NOMO-1 treated with DMSO at 0.1 percent for 48 hours (cell line): ENCODE data around the gene RND2.
"Not testable (repeated sequence)": the region's sequence is repeated elsewhere in the genome, so short reads cannot be mapped to it uniquely, and the experiment has no call there.

Experiments used
- DNase-seq: peaks from one replicate; lab custom pipeline; 2025; ENCODE audit not compliant: unreplicated experiment; lab: John Stamatoyannopoulos, UW

RND2 gene

DNA sequence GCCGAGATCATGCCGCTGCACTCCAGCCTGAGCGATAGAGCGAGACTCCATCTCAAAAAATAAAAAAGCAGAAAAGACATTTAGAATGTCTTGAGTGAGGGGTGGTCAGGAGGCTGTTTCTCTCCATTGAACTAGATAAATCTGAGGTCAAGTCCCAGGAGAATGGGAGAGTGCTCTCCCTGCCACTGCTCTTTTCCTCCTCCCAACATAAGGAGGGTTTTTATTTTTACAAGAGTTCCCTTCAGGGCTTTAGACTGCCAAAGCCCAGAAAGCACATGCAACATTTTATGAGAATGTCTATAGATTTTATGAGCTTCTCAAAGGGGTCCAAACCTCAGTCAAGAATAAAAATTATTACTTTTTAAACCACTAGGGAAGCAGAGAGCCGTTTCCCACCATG, 1.6 kb downstream of the RND2 start:
- DNase-seq: no peak

DNA sequence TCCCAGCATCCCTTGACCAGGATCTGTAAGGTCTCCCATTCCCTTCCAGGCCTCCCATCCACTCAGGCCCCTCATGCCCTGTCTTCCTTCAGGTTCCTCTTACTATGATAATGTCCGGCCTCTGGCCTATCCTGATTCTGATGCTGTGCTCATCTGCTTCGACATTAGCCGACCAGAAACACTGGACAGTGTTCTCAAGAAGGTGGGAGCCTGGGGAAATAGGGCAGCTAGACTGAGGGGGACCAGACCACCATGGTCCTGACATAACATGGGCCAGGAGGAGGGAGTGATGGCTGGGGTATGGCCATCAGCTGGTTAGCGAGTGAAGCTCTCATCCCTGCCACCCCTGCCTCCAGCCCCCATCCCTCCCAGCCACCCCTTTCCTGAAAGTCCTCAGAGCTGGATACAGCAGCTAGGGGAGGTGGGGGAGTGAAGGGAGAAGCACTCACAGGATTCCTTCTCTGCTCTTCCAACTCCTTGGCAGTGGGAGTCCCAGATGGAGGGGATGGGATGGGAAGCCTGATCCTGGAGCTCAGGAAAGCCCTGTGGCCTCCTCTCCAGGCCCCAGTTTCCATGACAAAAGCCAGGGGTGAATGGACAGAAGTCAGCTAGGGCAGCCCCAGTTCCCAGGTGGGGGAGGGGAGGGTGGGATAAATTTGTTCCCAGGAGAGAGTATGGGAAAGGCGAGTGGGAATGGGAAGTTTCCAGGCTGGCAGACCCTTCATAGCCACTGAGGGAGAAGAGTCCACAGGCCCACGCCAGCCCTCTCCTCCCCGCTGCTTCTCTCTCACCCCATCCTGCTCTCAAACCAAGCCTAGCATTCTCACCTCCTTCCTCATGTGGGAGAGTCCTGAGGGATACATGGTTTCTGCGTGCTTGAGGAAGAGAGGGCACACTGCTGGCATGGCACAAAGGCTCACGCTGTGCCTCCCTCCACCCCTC, 2.3 kb downstream of the RND2 start:
- no peak for DNase-seq

DNA sequence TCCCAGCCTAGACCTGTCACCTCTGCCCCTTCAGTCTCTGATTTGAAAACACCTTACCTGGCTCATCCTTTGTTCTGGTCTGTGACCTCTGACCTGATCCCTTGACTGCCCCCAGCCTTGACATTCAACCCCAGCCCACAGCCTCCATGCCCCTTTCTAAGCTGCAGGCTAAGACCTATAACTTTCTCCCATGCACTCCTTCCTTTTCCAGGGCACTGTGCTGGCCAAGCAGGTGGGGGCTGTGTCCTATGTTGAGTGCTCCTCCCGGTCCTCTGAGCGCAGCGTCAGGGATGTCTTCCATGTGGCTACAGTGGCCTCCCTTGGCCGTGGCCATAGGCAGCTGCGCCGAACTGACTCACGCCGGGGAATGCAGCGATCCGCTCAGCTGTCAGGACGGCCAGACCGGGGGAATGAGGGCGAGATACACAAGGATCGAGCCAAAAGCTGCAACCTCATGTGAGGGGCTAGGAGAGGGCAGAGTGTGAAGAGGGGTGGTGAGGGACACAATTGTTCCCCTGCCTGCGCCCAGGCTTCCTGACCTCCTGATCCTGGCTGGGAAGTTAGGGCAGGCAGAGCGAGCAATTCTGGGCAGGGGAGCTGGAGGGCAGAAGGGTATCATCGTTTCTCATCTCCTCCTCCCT, 3.3 kb downstream of the RND2 start:
- DNase-seq: no peak

DNA sequence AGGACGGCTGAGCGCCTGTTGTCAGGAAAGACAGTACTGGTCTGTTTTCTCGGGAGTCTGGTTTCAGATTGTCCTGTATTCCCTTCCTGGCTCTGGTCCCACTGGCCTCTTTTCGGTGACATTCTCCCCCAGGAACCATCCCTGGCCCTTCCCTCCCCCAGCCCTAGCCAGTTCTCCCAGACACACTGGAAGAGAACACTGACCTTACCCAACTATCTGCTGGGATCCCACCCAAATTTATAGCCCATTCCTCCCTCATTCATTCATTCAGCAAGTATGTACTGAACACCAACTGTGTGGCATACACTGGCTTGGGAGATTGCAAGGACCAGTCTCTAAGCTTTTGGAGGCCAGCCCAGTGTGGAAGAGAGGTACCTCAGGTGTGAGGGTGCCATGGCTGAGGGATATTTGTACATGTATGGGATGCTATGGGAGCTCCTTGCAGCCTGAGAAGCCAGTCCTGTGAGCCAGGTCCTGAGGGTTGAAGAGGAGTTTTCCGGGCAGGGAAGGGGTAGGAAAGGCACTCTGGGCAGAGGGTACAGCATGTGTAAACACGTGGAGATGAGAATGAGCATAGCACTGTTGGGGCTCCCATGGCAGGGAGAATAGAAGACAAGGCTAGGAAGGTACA, 5.2 kb downstream of the RND2 start:
- DNase-seq: no peak

DNA sequence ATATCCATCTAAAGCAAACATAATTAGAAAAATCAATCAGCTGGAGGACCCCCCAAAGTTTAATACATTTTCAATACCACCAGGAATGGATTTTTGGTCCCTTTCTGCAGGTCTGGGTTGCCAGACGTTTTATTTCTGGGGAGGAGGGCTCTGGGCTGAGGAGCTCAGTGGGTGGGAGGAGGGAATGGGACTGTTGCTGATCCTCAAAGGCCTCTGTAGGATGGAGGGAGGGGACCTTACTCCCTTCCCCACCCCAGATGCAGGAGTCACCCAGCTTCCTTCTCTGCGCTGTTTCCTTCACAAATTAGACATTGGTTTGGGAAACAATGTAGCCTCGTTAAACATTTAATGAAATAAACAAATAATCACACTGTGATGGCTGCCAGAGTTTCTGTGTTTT, 6.6 kb downstream of the RND2 start:
- no peak for DNase-seq

DNA sequence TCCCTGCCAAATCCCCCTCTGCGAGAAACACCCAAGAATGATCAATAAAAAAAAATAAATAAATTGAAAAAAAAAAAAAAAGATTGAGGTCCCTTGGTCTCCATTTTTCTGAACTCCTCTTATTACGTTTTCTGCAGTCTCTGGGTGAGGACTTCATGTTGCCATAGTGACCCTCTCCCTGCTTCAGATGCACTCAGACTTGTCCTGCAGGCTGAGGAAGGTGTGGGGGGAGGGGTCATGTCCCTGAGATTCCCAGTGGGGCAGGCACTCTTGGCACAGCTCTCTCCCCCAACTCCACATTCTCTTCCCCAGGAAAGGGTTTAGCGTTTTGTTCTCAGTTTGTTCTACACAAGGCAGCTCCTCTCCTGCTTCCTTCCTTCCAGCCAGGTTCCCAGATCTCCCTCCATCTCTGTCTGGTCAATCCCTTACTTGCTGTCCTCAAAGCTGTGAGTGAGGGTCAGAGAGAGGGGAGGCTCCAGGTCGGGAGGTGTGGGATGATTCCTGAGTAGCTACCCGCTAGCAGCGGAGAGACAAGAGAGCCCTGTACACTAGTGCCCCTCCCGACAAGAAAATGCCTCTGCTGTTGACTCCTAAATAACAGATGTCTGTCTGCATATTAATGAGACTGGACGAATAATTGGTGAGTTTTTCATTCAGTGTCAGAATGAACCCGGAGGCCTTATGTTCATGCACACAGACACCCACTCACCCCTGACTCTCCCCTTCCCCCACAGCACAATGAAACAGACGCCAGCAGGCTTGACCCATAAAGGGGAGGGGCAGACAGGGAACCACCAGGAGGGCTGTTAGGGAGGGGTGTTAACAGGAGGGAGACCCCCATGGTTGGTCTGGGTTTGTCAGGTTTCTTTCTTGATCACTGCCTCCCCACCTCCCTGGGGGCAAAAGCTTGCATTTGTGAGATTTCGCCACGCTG, 9.2 kb downstream of the RND2 start:
- no peak for DNase-seq

DNA sequence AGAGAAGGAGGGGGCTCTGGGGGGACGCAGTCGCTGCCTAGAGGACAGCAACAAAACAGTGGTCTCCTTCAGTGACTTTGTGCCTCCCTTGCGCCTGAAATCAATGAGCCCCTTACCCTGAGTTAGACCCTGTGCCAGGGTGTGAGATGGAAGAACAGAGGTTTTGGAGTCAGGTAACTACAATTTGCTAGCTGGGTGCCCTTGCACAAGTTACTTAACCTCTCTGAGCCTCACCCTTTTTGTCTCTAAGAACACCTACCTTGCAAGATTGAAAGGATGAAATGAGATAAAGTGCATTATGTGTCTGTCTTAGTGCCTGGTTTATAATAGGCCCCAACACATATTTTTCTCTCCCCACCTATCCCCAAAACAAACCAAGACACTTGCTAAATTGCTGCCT, 9.9 kb downstream of the RND2 start:
- no peak for DNase-seq

DNA sequence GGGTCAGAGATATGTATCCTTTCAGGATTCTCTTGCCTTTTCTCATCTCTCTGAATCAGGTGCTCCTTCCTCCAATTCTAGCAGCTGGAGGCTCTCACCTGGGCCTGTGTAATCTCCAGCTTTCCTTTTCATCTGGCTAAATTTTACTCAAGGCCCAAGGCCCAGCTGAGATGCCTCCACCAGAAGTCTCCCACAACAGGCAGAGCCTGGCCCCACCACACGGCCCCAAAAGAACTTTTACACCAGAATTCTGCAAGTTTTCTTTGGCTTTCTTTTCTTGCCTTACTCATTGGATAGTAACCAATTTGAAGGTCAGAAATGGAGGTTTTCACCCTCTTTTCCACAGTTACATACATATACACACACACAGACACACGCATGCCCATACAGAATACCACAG, 14.6 kb downstream of the RND2 start:
- no peak for DNase-seq

DNA sequence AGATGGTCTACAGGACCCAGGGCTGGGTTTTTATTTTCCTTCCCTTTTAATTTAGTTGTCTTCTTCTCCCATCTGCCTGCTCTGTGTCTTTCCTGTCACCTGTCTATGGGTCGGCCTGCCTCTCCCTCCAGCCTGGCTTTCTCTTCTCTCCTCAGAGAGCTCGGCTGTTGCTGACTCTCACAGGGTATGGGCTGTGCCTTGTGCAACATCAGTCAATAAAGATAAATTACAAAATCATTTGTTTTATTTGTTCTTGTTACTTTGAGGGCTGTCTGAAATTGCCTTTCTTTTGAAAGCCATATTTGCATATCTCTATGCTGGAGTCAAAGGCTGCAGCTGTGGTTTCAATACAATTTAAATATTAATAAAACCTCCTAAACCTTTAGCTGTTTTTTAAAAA, 15.6 kb downstream of the RND2 start:
- no peak for DNase-seq

DNA sequence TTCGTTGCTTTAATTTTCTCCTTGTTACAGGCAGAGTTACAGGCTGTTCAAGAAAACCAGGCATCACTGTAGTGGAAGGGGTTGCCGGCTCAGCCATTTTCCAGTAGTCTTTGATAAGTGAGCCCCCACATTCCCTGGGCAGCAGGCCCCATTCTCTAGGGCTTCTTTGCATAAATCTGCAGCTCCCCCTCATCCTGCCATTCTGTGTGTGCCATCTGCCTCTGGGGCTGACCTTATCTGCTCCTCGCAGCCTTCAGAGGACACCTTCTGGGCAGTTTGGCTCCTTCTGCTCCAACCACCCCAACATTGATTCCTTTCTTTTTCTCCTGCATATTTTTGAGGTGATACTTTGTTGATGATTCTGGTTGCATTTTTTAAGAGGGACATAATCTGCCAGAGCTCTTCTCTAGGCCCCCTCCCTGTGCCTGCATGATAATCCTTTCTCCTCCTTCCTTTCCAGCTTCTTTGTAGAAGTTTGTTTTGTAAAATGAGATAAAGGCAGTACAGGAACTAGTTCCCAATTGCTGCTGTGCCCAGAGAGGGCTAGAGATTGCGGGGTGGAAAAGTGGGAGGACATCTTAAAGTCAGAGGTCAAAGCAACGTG, 17.1 kb downstream of the RND2 start:
- DNase-seq: no peak

DNA sequence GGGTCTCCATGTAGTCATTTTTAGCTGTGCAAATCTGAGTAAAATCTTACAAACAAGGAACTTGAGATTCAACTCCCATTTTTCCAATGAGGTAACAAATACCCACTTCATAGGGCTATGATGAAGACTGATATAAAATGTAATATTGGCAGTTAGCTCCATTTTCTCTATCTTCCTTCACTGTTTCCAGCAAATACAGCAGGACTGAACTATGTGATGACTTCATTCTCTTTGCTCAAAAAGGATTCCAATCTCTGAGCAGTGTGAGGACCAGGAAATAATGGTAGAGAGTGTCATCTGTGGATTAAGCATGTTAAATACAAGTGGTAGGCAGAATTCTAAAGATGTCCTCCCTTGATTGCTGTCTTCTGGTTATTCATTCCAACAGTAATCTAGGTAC, 18.3 kb downstream of the RND2 start:
- DNase-seq: no peak

DNA sequence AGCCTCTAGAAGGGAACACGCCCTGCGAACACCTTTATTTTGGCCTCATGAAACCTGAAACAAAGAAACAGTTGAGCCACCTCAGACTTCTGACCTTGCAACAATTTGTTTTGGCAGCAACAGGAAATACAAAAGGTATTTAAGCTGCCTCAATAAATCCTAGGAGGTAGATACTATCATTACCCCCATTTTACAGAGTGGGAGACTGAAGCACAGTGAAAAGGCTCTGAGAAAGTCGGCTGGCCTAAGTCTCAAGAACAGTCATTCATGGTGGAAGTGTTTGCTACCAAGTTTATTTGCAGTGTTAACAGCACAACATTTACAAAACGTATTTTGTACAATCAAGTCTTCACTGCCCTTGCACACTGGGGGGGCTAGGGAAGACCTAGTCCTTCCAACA, 19.0 kb downstream of the RND2 start:
- no peak for DNase-seq

DNA sequence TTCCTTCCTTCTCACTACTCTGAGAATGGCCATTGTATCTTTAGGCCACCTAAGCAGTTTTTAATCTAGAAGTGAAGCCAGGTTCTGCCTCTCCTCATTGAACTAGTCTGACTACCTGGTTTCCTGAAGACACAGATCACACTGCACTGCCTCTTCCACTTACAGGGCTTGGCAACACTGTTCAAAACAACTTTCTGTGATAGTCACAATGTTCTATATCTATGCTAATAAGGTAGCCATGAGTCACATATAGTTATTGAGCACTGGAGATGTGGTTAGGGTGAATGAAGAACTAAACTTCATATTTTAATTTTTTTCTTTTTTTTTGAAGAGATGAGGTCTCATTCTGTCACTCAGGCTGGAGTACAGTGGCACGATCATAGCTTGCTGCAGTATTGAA, 26.9 kb downstream of the RND2 start:
- no peak for DNase-seq

DNA sequence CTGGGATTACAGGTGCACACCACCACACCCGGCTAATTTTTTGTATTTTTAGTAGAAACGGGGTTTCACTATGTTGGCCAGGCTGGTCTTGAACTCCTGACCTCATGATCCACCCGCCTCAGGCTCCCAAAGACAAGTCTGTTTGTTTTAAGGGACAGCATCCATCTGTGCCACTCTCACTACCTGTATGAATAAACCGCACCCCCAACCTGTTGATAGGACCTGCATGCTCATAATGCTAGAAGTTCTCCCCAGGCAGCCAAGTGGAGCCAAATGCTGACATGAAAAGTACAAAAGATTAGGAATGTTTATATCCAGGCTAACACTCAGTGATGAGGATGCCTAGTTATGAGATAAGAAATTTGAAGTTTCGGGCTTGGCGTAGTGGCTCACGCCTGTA, 28.0 kb downstream of the RND2 start:
- not testable (repeated sequence) for DNase-seq

DNA sequence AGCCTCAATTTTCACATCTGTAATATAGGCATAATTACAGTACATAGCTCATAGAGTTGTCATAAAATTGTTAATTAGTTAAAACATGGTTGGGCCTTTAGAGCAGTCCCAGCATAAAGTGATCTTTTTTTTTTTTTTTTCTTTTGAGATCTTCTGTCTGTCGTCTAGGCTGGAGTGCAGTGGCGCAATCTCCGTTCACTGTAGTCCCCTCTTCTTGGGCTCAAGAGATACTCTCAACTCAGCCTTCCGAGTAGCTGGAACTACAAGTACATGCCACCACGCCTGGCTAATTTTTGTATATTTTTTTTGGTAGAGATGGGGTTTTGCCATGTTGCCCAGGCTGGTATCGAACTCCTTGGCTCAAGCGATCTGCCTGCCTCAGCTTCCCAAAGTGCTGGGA, 31.0 kb downstream of the RND2 start:
- no peak for DNase-seq

DNA sequence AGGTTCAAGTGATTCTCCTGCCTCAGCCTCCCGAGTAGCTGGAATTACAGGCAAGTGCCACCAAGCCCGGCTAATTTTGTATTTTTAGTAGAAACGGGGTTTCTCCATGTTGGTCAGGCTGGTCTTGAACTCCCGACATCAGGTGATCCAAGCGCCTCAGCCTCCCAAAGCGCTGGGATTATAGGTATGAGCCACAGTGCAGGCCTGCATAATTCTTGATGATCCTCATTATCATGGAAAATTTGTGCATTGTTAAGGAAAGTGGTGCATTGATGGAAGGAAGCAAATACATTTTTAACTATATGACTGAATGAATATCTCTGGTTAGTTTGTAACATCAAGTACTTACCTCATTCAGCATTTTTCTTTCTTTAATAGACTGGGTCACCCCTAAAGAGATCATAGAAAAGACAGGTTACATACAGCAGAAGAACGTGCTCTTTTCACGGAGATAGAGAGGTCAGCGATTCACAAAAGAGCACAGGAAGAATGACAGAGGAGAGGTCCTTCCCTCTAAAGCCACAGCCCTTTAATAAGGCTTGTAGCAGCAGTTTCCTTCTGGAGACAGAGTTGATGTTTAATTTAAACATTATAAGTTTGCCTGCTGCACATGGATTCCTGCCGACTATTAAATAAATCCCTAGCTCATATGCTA, 38.1 kb downstream of the RND2 start:
- DNase-seq: no peak

DNA sequence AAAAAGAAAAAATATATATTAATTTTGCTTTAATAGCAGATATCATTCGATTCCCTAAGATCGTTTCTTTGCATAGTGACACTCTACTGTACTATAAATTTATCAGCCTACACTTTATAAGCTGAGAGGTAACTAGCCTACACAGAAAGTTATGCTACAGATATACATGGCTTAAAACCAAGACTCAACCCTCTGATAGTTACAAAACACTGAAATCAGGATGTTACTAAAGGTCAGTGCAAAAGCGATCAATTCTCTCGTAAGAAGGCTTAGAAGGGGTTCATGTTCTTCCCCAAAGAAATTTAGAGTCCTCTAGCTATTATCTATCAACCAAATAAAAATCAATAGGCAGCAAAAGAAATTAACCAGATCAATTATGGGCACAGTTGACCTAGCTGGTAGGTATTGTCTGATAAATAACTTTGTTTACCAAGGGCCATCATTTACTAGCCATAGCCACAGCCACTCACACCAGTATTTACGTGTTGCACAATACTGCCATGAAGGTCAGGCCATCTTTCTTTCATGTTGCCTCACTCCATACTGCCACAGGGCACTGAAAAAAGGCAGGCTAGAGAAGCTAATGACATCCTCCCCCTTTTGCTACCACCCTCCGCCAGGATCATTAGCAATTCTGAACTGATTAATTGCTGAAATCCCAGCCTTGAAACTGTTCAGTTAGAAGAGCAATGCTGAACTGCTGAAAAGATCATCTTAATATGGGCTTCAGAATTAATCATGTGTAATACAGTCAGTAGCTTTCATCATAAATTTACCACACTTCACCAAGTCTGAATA, 43.7 kb downstream of the RND2 start:
- DNase-seq: no peak

DNA sequence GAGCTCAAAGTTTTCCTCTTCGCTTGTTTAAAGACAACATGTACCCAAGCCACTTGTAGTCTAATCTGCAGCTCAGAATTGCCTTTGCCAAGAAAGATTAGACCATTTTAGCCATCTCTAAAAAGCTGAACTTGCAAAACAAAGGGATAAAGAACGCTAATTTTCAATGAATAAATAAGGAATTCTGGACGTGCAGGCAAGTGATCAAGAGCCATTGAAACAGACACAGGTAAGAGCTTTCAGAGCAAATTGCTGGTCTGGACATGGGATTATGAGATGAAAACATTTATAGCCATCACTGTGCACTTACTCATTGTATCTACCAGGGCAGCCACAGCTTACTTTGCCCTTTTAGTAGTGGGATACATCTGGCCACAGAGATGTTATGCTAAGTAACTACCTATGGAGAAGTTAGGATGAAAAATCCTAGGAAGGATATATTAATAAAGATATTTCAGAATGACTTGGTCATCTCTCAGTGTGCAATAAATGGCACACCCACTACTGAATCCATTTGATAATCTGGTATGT, 44.4 kb downstream of the RND2 start:
- DNase-seq: no peak

DNA sequence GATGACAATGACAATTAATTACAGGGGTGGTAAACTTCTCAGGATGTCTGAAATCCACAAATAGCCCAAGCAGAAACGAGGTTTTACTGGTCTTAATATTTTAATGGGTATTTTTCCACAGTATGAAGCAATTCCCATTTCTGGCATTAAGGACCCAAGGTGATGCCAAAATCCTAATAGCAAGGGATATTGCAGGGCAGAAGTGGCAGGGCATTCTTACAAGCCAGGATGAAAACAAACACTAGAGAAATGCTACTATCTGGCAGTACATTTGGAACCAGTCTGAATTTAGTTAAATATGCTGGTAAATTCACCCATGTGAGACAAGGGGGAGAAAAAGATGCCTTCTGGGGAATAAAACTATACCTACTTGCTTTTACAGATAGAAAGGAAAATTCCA, 45.2 kb downstream of the RND2 start:
- DNase-seq: no peak
